HG02642 (cell line): ENCODE results near the gene SUV39H2.
A peak's percentile ranks its signal among the peaks of the same experiment; 100 is the strongest.
"Not testable (repeated sequence)": the region's sequence is repeated elsewhere in the genome, so short reads cannot be mapped to it uniquely, and the experiment has no call there.

Source experiments
- ATAC-seq: cut with Tn5 transposase; IDR thresholded peaks from one replicate; pipeline ENCODE4 v1.9.1; 2021; ENCODE audit warnings: mild to moderate bottlenecking; ENCODE audit not compliant: unreplicated experiment, poor library complexity

The SUV39H2 gene

DNA sequence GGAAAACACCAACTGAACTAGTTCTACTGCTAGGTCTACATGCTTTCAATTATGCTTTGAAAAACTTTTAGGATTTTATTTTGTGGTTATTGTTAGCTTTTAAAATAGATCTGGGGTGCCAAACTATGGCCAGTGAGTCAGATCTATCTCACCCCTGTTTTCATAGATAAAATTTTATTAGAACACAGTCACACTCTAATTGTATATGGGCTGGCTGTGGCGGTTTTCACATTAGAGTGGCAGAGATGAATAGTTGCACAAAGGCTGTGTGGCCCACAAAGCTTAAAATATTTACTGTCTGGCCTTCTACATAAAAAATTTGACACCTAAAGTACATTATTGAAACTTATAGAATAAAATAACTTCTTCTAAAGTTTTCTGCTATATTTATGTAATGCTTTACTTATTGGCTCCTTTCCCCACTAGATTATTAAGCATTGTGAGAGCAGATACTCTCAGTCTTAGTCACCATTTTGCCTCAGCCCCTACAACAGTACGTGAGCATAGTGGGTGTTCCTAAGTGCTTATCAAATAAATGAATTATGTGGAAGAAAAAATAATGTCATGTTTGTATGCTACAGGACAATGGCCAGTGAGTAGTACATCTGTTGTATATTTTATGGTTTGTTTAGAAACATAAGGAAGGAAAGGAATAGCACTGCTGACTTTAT is 5.4 kb upstream of the SUV39H2 start:
- ATAC-seq: no peak

DNA sequence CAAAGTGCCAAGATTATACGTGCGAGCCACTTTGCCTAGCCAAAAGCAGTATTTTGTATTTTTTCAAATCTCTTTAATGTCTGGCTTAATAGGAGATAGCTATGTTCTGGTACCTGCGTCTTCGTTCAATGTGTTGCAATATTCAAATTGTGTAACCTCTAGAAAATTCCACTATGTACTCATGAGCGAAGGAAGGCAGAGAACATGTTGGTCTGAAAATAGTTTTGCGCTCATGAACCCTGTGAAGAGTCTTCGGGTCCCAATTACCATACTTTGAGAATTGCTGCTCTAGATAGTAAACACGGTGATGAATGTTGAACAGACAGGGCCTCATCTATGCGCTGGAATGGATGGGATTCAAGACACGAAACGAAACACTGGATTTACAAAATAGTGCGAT is 2.7 kb upstream of the SUV39H2 start:
- no peak for ATAC-seq

DNA sequence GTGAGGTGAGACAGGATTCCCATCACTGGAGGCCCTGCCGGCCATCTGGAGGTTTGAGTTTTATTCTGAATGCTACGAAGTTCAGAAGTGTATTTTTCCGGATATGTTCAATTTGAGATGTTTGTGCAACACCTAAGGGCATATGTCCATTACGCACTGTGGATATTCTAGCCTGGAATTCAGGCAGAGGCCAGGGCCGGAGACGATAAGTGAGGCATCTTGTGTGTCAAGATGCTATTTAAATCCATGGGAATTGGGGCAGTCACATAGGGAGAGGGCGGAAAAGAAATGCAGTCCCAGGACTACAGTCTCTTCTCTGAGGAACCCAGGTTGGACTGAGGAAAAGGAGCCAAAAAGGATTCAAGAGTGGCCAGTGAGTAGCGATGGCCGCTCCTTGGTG is 1.9 kb upstream of the SUV39H2 start:
- no peak for ATAC-seq

DNA sequence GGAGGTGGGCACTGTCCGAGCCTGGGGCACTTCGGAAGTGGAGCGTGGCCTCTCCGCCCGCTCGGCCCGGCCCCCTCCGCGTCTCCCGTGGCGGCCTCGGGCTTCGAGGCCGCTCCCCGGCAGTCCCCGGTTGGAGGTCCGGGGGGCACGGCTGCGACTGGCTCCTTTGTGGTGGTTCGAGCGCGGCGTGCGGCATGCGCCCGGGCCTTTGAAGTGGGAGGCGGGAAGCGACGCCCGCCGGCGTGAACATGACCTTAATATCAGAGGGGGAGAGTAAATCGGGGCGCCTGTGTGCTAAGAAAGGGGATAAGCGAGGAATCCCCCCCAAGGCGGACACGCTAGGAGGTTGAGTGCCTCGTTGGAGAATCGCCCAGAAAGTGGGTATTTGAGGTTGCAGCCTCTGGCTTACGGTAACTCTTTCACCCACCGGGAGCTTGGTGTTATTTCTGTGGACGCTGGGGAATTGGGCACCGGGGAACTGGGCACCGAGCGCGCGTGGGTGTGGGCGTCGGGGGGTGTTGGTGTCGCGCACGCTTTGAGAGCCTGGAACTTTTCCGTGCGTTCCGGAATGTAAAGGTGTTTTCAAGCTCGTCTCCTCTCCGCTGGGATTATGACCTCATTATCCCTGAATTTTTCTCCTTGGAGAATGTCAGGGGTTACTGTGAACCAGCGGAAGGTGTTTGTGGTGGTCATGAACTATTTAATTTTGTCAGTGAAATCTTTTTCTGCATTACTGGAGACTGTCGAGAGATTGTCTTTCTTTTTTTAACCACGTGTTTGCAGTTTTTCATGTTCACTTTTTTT is 660 bp downstream of the SUV39H2 start:
- peak; percentile 25 for ATAC-seq

DNA sequence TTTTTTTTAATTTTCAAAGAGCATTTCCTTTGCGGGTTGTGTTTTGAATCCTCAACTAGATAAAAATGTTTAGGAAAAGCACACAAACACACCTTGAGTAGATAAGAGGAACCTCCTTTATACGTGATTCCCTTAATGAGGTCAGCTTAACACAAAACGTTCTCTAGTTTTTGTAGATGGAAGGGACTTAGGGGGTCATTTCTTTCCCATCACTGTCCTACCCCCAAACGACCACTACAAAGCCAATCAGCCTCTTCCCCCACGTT is 1.2 kb downstream of the SUV39H2 start:
- no peak for ATAC-seq

DNA sequence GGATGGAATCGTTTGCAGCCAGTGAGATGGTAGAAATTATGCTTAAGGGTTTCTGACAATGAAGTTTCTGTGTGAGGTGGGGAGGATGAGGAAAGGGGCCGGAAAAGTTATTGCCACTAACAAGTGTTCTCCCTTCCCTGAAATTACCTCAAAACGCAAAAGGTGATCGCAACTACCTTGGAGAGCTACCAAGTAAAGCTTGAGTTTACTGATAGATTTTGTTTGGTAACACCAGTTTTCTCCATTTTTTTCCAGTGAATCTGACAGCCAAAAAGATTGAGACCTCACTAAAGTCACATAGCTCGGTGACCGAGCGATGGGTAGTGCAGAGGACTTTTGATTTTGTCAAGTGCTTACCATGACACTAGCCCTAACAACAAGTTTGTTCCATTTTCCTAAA is 1.6 kb downstream of the SUV39H2 start:
- ATAC-seq: no peak

DNA sequence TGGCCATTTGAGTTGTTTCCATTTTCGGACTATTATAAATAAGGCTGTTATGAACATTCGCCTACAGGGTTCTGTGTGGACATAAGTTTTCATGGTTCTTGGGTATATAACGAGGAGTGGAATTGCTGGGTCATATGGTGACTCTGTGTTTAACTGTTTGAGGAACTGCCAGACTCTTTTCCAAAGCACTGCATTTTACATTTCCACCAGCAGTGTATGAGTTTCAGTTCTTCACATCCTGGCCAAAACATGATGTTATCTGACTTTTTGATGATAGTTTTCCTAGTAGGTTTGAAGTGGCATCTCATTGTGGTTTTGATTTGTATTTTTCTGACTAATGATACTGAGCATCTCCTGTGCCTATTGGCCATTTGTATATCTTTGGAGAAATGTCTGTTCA is 5.4 kb downstream of the SUV39H2 start:
- ATAC-seq: no peak

DNA sequence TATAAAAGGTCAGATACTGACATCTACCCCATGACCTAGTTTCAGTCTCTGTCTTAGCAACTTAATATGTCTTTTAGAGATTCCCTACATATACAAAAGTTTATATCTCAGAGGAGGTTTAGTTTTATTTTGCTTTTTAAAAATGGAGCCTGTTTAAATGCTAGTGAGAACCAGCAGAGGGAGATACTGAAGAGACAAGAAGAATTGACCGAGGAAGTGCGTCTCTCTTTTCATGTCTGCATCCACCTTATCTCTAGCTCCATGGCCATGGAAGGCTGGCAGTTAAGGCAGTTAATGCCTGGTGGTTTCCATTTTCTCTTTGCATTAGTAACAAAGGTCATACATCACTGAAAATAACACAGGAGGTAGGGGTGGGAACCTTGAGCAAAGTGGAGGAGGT is 10.7 kb downstream of the SUV39H2 start:
- no peak for ATAC-seq

DNA sequence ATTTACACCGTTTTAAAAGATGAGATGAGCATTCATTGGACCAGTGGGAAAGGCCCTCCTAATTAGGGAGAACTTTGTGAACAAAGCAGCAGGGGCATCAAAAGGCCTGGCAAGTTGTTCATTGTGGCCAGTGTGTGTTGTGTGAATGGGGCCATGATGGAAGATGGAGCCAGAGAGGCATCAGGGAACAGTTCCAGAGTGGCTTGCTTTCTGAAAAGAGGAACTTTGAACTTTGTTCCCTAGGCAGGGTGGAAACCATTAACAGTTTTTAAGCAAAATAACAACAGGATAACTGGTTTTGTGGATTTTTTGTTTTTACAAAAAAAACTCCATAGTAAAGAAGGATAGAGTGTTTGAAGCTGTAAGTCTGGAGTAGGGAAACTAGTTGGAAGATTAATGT is 12.5 kb downstream of the SUV39H2 start:
- no peak for ATAC-seq

DNA sequence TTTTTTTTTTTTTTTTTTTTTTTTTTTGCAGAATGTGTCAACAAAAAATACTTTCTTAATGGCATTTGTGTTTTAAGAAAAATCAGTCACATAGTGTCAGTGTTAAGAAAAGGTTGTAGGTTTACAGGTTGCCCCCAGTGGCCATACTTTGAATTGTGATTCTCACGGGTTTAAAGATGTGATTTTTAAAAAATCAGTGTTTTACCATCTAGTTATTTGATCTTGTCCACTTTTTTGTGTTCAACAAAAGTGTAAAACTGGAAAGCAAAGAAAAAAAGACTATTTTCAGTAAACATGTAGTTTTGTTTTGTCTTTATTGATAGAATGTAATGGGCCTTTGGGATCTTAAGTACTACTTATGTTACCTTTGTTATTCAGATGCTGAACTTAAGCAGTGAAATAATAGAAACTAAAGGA is 25.7 kb downstream of the SUV39H2 start:
- no peak for ATAC-seq

DNA sequence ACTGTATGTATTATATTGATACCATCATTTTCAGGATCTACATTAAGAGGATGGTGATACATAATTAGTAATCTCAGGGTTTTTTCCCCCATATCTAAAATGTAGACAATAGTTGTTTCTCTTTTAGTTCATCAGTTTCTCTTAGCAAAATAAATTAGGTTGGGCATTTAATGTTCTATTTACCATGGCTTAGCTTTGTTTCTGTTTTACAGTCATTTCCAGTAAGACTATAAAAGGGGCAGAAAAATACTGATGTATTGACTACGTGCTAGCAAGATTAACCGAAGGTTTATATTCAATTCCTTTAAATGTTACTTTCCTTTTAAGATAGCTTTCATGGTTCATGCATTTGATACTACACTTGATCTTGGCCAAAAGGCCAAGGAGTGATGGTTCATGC is 26.2 kb downstream of the SUV39H2 start:
- ATAC-seq: no peak

DNA sequence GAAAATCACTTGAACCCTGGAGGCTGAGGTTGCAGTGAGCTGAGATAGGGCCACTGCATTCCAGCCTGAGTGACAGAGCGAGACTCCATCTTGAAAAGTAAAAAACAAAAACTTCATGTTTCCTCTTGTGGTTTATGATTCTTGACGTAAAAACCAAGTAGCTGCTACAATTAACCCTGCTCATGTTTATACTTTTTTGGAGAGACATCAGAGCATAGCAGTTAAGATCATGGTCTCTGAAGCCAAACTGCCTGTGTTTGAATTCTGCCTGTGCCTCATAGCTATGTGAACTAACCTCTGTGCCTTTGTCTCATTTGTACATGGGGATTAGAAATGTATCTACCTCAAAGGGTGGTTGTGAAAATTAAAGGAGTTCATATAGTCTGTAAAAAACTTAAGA is 27.2 kb downstream of the SUV39H2 start:
- no peak for ATAC-seq

DNA sequence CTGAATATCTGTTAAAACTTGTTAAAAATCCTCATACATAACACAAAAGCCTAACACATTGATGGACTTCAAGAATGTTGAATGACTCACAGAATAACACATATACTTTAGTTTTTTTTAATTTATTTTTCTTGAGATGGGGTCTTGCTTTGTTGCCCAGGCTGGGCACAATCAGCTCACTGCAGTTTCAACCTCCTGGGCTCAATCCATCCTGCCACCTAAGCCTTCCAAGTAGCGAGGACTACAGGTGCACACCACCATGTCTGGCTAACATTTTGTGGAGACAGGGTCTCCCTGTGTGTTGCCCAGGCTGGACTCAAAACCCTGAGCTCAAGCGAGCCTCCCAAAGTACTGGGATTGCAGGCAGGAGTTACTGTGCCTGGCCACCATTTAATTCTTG is 28.1 kb downstream of the SUV39H2 start:
- ATAC-seq: no peak

DNA sequence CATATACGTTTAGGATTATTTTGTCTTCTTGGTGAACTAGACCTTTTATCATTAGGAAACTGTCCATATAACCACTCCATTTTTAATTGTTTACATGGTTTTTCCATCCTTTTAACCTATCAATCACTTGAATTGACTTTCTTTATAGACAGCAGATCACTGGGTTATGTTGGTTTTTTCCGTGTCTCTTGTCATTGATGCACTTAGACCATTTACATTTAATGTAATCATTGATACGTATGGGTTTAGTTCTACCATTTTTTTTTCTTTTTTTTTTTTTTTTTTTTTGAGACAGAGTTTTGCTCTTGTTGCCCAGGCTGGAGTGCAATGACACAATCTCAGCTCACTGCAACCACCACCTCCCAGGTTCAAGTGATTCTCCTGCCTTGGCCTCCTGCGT is 28.9 kb downstream of the SUV39H2 start:
- ATAC-seq: not testable (repeated sequence)

DNA sequence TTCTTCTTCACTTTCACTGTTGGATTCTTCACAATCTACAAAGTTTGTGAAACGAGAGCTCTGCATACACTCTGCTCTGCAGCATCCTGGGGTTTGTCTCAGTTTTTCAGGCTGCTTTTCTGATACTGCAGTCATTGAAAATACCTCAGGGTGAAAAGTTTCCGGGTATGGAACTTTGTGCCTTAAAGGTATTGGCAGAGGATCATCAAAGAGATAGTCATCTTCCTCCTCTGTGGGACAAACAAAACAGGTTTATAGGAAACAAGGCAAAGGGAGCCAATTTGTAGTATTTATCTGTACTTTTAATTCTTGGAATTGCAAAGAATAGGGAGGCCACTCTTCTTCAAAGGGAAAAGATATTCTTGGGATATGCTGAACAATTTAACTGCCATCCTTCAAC is 30.4 kb downstream of the SUV39H2 start:
- no peak for ATAC-seq

DNA sequence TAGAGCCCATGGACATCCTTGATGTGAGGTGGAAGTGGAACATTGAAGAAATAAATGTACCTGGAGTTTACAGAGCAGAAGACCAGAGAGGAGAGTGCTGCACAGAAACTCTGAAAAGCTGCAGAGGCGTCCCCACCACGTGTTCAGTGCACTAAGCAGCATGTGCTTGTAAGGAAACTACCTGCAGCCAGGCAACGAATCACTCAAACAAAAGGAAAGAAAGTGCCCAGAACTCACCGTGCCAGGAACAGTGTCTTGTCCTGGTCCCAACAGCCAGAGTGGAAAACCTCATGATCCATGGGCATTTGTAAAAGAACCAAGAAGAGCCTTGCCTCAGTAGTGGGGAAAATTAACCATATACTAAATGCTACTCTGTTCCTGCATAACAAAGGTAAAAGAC is 32.3 kb downstream of the SUV39H2 start:
- no peak for ATAC-seq

DNA sequence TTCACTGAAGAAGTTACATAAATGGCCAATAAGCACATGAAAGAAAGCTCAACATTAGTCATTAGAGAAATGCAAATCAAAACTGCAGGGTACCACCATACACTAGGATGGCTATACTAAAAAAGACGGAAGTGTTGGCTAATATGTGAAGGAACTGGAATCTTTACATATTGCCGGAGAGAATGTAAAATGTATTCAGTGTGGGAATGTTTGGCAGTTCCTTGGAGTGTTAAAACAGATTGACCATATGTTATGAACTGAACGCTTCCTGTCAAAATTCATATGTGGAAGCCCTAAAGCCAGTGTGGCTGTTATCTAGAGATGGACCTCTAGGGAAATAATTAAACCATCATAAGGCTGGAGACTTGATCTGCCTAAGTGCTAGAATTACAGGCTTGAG is 33.1 kb downstream of the SUV39H2 start:
- no peak for ATAC-seq

DNA sequence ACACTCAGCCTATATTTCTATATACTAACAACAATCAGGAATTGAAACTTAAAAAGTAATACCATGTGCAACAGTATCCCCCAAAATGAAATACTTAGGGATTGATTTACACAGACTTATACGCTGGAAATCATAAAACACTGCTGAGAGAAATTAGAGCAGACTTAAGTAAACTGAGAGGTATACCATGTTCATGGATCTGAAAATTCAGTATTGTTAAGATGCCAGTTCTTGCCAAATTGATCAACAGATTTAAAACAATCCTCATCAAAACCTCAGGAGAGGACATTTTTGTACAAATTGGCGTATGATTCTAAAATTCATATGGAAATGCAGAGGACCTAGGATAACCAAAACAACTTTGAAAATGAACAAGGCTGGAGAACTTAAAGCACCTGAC is 37.9 kb downstream of the SUV39H2 start:
- ATAC-seq: no peak

DNA sequence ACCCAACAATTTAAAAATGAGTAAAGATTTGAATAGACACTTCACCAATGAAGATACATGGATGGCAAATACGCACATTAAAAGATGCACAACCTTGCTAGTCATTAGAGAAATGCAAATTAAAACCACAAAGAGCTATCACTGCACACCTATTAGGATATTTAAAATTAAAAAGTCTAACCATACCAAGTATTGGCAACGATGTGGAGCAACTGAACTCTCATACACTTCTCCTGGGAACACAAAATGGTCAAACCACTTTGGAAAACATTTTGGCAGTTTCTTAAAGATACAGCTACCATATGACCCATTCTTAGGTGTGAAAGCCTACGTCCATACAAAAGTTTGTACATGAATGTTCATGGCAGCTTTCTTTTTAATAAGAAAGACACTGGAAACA is 39.2 kb downstream of the SUV39H2 start:
- ATAC-seq: no peak

DNA sequence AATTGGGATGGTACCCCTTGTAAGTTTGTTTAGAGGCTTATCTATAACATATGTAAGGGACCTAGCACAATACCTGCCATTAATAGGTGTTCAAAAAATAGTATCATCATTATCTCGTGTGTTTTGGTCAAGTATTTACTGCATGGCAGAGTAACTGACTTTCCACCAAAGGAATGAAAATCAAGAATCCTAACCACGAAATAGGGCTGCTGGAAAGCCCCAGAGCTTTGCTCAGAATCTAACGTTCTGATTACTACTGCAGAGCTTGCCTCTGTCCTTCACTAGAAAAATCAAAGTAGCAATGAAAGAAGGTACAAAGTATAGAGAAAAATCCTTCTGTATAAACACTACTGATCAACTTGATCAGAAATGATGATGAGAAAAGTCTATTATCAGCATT is 40.3 kb downstream of the SUV39H2 start:
- no peak for ATAC-seq

DNA sequence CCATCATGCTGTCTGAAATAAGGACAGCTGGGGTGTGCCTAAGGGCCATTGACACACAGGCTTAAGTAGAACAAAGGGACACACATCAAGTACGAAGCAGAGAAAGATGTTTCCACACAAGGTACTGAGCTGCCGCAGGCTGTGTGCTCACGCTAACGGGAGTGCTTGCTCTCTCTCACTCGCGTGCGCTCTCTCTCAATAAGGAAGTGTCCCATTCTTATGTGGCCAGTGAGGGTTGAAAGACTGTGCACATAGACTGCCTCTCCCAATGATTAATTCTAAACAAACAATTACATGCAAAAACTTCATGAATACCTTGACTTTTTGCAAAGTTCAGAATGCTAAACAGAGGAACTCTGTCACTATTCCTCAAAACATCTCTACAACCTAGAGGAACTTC is 45.3 kb downstream of the SUV39H2 start:
- no peak for ATAC-seq

DNA sequence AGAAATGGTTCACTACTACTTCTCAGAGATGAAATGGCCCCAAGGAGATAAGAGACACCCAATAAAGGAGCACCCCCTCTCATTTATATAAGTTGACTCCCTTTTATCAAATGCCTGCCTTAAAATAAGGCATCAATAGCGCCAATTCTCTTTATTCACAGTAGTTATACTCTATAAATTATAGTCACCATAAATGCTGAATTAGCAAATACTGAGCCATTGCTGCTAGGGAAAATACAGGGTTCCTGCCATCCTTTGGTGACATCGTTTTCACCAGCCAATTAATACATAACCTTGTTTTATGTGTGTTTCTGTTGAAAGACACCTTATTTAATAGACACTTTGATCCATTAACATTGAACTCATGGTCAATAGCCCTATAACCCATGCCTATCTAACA is 46.6 kb downstream of the SUV39H2 start:
- ATAC-seq: no peak
